Stimulated activated CD4-positive, alpha-beta T cell treated with anti-CD3 and anti-CD28 coated beads, Interleukin-4, amount 100 ng/mL, for 4 hours (primary cell): Measurements from ENCODE around the gene RNF114.
A peak's percentile ranks its signal among the peaks of the same experiment; 100 is the strongest.

Experiments
- DNase-seq, 2 experiments: peaks; one replicate each; pipeline ENCODE4 v3.0.0-alpha.2; 2020

RNF114 gene

GRCh38 chr20:49904440-49905214 lies 31.6 kb upstream of the RNF114 start:
- no peak for DNase-seq

DNA sequence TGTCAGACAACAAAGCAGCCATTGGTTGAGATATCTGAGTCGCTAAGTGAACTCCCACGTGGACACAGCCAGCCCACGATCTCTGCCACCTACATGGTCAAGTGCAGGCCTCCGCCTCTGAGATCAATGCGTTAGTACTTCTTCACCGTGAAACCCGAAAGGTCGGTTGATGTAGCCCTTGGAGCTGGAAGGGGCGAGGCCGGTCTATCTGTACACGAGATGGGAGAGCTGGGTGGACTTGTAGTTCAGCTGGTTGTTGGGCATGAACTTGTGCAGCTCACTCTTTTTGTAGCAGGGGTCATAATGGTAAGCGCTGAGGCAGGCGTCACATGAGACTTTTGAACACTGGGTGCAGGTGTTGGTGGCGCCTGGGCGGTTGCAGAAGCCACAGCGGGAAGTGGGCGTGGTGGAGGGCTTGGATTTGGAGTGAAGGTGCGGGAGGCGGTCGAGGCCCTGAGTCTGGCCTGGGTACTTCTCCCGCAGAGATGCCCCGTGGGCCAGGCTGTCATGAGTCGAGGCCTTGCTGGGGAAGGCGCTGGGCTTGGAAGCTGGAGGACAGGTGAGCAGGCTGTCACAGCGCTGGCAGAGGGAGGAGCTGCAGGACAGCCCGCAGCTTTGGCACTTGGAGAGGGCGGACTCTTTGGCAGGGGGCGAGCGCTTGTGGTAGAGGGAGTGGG lies 30.6 kb upstream of the RNF114 start:
- no peak for DNase-seq

DNA sequence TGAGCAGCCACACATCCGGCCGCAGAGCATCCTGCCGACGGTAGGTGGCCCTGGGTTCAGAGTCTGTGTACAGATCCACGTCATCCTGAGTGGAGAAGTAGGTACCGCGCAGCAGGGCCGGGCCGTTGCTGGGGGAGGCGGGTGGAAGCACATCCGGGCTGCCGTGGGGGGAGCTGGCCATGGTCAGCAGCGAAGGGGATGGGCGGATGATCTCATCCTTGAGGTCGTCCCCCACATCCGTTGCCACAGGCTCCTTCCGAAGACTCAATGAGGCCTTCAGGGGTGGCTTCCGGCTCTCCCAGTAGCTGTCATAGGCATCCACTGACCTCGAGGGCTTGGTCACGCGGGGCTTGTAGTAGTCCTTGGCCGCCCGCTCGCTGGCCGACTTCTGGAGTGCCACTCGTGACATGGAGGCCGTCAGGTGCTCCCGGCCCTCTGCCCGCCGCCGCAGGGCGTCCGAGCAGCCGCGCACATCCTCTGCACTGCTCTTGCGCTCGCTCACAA lies 30.0 kb upstream of the RNF114 start:
- DNase-seq, result no peak

- DNase-seq, result no peak
Measured at GRCh38 chr20:49906615-49907154, 29.5 kb upstream of the RNF114 start.

DNA sequence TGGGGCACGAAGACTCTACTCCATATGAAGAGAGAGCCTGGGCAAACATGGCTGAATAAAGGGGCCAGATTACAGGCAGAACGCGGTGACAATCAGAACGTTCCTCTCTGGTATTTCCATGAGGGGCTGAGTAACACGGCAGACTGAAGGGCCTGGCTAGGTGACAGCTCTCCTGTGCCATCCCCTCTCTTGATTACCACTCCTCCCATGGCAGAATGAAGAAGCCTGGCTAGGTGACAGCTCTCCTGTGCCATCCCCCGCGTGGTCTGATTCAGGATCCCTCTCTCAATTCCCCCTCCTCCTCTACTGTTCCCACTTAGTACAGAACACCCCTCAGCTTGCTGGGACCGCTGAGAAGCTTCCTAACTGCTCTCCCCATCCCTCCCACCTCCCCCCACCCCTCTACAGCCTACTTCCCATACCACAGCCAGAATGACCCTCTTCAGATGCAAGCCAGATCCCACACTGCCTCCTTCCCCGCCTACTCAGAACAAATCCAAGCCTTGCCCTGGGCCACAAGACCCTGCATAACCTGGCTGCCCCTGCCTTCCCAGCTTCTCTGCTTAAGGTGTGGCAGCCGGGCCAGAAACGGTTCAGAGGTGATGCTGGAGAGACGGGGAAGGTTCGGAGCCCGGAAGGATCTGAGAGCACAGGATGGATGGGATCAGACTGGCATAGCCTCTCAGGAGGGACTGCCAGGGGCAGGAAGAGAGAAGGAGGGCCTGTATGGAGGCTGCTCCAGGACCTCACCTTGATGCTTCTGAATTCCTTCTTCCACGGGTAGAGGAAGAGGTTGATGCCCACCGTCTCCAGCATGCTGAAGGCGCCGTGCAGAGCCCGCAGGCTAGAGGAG lies 28.6 kb upstream of the RNF114 start:
- DNase-seq, result no peak

DNA sequence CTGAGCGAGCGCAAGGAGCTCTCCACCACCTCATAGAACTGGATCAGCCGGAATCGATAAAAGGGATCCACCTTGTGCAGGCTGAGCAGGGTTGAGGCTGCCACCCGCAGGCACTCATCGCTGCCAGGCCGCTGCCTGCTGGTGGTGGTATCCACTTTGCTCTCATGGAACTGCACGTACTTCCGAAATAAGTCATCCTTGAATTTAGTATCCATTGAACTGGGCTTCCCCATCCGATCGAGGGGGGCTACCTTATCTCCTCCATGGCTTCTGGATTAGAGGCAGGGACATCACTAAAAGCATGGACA lies 28.0 kb upstream of the RNF114 start:
- no peak for DNase-seq

DNA sequence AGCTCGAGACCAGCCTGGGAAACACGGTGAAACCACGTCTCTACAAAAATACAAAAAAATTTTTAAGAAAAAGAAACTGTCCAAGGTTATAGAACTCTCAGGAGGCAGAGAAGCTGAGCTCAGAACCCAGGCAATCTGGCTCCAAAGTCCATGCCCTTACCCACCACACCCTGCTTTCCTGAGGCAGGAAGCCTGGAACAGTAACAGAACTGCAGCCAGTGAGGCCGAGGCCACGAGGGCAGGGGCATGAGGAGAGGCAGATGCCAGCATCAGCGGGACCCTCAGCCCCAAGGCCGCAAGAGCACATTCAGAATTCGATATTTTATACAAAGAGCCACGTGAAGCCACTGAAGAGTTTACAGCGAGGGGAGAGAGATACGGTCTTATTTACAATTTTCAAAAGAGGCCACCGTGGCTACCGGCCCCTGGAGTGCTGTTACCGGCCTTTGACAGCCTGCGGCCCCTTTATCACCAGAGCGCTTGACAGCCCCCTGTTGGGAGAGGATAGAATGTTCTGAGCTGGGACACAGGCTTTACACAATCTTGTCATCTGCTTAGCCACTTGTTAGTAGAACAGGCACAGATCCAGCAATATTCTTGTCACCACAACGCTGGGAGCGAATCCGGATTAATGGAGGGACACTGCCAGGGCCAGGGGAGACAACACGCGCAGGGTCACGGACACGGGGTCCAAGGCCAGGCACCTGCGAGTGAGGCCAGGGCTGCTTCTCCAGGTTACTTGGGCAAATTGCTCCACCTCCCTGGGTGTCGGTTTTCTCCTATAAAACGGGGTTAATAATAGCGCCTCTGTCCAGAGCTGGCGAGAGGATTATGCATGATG lies 26.5 kb upstream of the RNF114 start:
- DNase-seq, result no peak

DNA sequence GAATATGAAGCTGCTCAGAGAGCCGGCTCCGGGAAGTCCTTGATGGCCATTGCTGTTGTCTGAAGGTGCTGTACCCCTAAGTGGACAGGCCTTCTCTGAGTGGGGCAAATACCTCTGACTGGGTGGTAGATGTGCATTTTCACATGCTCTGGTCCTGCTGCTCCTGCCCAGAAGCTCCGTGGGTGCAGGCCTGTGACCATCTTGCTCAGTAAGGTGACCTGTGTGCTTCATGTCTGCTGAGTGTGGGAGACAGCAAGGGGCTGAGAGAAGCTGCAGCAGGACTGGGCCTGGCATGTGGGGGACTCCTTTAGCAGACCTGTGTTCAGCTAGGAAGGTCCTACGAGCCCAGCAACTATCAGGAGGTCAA lies 25.9 kb upstream of the RNF114 start:
- no peak for DNase-seq

- DNase-seq, result no peak
Measured at GRCh38 chr20:49913399-49914047, 22.7 kb upstream of the RNF114 start.

DNA sequence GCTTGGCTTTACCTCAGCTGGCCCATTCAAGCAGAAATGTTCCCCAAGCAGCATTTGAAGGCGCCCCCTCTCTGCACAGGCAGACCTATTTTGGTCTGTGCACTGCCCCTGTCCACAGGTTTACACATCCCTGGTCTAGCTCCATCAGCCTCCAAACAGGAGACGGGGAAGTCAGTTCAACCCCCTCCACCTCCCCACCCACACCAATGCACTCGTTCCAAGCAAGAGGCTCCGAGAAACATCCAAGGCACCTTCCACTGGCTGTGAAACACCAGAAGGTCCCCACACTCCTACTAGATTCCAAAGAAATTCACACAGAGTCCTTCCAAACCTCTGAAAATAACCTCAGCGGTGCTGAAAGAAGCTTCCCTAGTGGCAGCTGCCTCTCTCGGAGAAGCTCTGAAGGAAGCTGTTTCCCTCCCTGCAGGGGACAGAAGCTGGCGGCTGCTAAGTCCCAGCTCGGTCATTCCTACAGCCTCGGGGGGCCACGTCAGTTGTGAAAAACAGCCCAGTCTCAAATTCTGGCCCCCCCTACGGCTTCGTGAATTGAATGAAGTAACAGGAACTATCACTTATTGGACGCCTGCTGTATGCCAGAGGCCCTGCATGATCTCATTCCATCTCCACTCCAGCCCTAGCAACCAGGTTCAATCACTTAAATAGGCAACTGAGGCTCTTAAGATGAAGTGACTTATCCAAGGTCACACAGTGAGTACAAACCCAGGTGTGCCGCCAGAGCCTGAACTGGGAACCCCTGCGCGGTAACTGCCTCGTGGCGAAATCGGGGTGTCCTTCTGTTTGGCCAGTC lies 21.7 kb upstream of the RNF114 start:
- no peak for DNase-seq

GRCh38 chr20:49915118-49915379 lies 21.1 kb upstream of the RNF114 start:
- DNase-seq, result no peak

GRCh38 chr20:49915380-49916145 lies 20.6 kb upstream of the RNF114 start, which contains the start of gene SPATA2:
SPATA2 (minus strand) TSS chr20:49915529; CDS start chr20:49908490, 7,039 bp downstream.
- DNase-seq, result peak; percentile 90 to 92

DNA sequence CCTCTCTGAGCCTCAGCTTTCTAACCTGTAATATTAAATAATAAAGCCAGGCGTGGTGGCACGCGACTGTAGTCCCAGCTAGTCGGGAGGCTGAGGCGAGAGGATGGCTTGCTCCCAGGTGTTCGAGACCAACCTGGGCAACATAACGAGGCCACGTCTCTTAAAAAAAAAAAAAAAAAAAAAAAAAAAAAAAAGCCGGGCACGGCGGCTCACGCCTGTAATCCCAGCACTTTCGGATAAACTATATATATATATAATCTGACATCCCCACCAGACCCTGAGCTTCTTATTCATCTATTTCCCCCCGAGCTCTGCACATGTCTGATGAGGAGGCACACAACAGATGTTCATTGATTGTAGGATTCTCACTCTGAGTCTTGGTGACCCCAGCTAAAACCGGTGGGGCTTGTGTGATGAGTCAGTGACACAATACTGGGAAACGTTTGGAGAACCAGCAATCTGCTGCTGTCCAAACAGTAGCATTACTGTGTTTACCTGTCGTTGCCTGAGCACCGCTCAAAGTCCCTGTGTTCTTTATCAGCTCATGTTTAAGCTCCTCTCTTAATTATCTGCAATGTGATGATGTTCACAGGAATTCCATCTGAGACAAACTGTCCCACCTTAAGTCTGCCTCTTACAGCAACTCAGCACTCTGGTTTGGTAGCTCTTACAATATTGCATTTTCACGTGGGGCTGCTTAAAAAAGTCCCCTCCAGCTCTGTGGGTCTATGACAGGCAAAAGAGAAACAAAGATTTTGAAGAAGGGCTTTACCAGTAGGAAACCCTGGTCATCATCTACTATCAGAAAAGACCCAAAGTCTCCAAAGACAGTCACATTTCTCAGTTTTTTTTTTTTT lies 19.8 kb upstream of the RNF114 start:
- DNase-seq, result no peak

GRCh38 chr20:49918446-49918845 lies 17.8 kb upstream of the RNF114 start:
- DNase-seq, result no peak

DNA sequence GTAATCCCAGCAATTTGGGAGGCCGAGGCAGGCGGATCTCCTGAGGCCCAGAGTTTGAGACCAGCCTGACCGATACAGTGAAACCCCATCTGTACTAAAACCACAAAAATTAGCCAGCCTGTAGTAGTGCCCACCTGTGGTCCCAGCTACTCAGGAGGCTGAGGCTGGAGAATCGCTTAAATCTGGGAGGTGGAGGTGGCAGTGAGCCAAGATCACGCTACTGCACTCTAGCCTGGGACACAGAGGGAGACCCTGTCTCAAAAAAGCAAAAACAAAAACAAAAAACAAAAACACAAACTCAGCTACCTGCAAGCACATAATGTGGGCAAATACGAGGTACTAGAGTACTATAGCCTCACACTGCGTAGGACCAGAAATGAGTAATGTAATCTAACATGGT lies 17.2 kb upstream of the RNF114 start:
- no peak for DNase-seq

- DNase-seq, result no peak
Measured at GRCh38 chr20:49919461-49919860, 16.7 kb upstream of the RNF114 start.

DNA sequence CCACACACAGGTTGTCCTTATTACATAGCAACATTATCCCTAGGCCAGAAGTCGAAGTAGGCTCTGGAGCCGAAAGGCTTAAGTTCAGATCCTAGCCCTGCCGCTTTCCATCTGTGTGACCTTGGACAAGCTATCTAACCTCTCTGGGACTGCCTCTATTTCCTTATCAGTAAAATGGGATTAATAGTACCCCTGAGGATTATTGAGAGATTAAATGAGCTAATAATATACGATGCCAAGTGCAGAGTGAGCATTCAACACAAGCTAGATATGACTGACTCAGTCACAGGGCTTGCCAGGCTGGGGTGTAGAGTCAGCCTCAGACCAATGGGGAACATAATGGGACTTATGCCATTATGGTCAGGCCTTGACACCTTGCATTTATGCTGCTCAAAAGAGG lies 11.9 kb upstream of the RNF114 start:
- no peak for DNase-seq

GRCh38 chr20:49925901-49926454 lies 10.2 kb upstream of the RNF114 start:
- DNase-seq, result no peak
